Stimulated activated CD8-positive, alpha-beta memory T cell treated with anti-CD3 and anti-CD28 coated beads, Interleukin-4, amount 100 ng/mL, for 24 hours (primary cell): ENCODE results near the gene PID1.
"Not testable (repeated sequence)": the region's sequence is repeated elsewhere in the genome, so short reads cannot be mapped to it uniquely, and the experiment has no call there.

ENCODE experiments used
- DNase-seq: peaks from one replicate; pipeline ENCODE4 v3.0.0-alpha.2; 2020; ENCODE audit warnings: low read depth

The PID1 gene

DNA sequence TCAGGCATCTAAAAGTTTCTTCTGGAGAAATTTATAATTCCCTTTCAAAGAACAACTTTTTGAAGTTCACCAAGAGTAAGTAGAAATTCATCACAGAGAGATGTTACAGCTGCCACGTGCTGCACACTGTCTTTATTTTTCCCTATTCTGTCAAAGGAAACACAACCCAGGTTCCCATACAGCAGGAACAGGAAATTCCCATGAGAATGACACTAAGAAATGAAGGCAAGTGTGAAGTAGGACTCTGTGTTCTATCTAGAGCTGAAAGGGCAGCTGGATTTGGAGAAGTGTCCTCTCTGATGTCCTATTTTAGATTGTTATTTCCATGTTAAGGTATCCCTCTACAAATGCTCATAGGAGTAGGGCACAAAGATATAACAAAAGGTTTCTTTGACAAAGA is 58.8 kb downstream of the PID1 start:
- DNase-seq: no peak

DNA sequence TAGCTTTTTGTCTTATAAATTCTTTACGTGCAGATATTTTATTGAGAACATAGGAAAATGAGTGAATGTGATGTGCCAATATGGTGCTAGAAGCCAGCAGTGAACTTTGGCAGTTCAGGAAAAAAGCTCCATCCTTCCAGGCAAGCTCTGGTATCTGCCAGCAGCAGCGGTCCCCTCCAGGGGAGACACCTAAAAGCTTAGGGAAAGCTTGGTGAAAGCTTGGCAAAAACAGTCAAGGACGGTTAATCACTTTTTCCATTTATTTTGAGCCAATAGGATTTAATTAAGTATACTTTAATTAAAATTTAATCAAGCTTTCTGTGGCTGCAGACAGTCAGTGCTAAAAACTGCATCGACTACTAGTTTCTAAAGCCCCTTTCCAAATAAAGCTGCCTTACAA is 60.4 kb downstream of the PID1 start:
- DNase-seq: no peak

DNA sequence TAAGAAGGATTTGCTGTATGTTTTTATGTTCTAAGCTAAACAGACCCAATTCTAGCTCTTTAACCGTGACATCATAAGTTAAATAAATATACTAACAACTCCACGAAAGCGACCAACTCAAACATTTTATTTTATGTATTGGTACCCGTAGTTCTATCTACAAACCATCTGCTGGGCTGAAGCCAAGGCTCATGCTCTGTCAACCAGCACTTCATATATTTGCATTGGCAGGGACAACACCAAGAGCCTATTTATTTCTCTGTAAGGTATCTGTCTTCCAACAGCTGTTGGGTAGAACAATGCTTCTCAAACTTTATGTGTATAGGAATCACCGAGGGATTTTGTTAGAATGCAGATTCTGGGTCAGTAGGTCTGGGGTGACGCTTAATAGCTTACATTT is 64.5 kb downstream of the PID1 start:
- DNase-seq: no peak

DNA sequence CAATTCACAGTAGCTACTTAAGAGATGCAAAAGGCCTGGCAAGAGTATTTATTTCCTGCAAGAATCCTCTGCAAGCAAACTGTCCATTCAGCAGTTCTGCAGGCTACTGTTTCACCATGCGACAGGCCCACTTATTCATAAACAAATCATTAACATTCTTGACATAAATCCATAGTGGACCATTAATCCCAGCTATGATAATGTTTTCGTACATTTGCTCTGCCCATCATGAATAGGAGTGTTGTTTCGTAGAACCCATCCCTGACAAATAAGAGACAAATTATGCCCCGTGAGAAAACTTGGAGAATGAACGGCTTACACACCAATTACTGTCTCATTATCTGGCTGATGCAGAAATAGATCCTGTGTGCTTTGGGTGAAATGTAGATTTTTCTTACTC is 65.4 kb downstream of the PID1 start:
- no peak for DNase-seq

DNA sequence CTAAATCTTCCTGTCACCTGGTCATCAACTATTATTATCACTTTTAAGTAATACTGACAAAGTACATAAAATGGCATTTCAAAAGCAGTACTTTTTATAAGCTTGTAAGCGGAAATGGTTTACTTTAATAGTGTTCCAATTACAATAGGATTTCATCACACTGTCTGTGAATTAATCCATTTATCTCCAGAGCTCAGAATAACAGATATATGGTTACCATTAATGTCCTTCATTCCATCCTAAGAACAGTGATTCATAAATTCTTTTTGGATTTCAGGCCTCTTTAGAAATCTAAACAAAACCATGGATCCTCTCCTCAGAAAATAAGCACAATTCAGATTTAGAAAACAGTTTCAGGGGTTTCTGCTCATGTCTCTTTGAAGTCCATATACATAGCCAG is 68.4 kb downstream of the PID1 start:
- no peak for DNase-seq

DNA sequence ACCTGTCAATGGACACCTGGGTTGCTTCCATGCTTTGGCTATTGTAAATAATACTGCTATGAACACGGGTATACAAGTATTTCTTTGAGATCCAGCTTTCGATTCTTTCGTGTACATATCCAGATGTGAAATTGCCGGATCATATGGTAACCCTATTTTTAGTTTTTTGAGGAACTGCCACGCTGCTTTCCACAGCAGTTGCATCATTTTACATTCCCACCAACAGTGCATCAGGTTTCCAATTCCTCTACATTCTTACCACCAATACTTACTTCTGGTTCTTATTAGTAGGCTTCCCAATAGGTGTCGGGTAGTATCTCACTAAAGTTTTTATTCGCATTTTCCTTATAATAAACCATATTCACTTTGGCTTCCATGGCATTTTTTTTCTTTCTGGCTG is 69.6 kb downstream of the PID1 start:
- DNase-seq: no peak

DNA sequence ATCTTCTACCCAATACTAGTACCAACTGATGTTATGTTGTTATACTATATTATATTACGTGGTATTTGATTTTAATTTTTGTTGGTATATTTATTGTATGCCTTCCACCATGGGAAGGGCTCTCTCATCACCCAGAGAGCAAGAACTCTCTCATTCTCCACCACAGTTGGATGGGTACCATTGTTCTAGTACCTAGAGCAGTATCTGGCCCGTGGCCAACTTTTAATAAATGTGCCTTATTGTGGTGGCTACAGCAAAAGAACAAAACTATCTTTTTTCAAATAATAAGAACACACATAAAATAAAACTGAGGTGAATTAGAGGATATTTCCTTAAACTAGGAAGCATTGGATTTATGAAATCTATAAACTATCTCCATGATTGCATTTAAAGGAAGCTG is 71.8 kb downstream of the PID1 start:
- no peak for DNase-seq

DNA sequence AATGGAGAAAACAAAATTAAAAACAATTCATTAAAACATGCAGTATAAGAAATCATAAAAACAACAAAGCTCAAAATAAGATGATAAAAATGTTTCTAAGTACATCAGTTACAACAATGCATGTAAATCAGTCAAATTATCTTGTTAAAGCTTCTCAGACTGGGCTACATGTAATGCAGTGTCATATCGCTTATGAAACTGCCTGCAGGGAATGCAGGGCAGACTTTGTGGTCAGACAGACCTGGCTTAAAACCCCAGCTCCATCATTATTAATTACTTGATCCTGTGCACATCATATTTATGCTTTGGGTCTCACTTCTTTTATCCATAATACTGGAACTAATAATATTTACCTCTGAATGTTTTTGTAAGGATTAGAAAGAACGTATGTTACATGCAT is 74.6 kb downstream of the PID1 start:
- DNase-seq: no peak

DNA sequence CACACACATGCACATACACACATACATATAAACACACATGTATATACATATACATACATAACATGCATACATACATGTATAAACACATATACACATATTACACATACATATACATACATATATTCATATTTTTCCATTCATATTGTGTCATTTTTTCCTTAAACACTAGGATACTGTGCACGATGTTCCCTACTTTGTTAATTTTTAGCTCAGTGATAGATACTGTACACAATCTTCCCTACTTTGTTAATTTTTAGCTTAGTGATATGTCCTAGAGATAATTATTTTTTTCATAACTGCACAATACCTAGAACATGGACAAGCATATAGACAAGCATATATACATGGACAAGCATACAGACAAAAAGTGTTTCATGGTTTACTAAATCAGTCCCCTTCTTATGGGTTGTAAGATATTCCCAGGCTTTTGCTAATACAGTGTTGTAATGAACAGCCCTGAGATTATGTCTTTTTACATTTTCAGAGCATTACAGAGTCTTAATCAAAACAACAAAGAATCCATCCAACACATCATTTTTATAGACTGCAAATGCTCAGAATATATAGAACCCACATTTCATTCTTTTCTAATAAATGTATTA is 75.6 kb downstream of the PID1 start:
- no peak for DNase-seq

DNA sequence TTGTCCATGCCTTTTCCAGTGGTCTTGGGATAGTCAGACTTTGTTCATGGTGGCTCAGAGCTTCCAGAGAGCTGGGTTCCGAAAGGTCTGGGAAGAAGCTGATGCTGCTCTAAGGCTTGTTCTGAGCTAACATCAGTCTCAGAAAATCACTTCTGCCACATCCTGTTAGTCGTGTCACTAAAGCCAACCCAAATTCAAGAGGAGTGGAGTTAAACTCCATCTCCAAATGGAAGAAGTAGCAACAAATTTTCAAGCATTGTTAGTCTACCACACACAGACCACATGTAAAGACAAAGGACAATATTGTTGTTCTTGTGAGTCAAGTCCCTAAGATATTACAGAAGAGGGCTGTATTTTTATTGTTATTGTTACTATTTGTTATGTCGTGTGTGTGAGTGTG is 77.8 kb downstream of the PID1 start:
- DNase-seq: no peak

DNA sequence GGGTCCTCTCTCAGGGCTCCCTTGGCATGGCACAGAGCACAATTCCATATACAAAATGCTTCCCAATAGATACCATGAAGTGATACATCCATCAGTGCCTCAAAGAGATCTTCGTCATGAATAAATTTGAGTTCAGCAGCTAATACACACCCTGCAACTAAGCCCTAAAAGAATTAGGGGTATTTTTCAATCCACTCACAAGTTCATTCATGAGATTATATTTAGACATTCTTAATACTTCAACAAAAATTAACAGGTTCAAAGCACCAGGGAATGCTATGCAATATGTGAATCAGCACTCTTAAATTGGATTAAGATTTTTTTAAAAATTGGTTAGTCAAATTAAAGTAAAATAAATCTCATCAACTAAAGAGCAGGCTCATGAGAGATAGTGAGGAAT is 79.7 kb downstream of the PID1 start:
- DNase-seq: no peak

DNA sequence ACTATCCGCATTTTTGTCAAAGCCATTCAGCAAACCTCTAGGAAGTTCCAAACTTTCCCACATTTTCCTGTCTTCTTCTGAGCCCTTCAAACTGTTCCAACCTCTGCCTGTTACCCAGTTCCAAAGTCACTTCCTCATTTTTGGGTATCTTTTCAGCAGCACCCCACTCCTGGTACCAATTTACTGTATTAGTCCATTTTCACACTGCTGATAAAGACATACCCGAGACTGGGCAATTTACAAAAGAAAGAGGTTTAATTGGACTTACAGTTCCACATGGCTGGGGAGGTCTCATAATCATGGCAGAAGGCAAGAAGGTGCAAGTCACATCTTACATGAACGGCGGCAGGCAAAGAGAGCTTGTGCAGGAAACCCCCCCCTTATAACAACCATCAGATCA is 84.0 kb downstream of the PID1 start:
- not testable (repeated sequence) for DNase-seq

DNA sequence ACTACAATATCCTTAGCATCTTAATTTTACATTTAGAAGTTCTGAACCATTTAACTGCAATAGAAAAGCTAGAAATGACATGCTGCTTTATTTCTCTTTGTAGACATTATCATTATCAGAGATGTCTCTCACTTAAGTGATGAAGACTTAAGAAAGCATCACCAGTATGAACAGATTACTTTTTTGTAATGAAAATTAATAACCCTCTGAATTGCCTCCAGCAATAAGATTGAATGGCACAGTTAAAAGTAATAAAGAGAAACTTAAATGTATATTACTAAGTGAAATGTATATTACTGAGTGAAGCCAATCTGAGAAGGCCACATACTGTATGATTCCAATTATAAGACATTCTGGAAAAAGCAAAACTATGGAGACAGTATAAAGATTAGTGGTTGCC is 89.4 kb downstream of the PID1 start:
- DNase-seq: no peak

DNA sequence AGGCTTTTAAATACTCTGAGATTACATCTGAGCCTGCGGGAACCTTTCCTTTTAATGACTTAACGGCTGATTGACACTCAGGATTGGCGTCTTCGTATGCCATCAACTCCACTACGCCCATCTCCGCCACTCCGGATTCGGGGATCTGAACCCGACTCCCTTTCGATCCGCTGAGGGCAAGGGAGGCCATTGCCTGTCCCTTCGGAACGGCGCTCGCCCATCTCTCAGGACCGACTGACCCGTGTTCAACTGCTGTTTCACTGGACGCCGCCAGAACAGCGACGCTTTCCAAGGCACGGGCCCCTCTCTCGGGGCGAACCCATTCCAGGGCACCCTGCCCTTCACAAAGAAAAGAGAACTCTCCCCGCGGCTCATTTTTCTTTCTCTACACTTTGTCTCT is 90.4 kb downstream of the PID1 start:
- no peak for DNase-seq

DNA sequence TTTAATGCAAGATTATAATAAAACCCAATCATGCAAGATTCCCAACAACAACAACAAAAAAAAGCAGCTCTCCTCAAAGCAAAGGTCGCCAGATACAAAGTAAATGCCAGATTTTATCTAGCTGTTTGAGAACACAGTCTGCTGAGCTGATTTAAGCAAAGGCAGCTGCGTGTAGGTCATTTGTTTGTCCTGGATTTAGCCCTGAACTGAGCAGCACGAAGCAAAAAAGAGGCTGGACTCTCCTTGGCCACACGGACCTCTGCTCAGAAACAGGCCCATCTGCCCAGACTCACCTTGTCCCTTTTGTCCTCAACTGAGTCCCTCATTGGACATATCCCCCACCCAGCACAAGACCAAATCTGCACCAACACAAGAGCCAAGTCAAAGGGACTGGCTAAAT is 91.5 kb downstream of the PID1 start:
- no peak for DNase-seq

DNA sequence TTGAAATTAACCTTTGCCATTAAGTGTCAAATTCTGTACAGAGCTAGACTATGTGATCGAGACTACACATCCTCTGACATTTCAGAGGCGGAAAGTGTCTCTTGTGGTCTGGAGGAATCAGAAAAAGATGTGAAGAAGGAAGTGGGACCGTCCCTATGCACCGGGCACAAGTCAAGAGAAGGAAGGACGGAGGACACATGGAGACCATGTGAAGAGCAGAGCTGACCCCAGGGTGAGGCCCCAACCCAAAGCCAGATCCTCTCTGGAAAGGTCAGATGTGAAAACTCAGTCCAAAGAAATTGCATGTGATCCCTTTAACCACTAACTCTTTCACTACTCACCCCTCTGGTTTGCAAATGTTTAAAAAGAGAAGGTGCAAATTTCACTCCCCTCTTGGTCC is 92.4 kb downstream of the PID1 start:
- DNase-seq: no peak

DNA sequence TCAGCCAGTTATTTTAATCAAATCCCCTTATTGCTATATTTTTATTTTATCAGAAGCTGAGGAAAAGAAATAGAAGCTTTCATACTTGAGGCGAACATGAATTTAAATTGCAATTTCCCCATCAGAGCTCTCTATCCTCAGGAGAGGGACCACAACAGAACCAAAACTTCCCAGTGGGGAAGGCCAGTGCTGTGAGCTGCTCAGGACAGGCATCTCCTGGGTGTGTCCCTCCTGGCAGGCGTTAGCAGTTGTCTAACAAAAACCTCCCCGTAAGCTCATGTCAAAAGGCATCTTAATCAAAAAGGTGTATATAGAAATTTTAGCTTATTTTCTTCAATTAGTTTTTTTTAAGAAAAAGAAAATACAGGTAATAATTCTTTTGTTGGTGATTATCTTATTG is 93.0 kb downstream of the PID1 start:
- DNase-seq: no peak

DNA sequence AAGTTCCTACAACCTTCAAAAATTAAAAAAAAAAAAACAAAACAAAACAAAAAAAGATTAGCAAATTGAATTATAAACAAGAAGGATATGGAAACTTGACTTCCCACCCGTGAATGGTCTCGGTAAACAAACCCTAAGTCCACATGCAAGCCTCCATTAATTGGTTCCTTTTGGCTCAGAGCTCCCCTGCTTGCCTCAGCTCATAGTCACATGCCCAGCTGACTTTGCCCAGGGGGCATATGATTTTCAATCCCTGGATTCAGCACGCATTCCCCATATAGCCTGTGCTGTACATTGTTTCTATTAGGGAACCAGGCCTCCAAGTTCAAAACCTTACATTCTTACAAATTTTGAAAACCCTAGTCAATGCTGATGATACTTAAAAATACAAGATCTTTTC is 95.0 kb downstream of the PID1 start:
- DNase-seq: no peak

DNA sequence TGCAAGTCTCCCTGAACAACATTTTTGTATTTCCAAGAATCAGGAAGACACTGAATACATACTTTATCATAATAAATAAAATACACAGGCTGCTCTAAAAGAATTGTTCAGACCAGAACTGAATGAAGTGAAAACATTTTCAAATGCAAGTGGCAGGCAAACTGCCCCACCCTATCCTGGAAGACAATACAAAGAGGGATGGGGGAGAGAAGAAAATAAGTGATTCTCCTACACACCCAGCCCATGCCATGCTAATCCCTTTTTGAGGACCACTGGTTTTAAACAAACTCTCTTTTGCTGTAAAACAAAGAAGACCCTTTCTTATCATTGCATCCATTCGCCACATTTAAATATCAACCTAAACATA is 95.6 kb downstream of the PID1 start:
- DNase-seq: no peak

DNA sequence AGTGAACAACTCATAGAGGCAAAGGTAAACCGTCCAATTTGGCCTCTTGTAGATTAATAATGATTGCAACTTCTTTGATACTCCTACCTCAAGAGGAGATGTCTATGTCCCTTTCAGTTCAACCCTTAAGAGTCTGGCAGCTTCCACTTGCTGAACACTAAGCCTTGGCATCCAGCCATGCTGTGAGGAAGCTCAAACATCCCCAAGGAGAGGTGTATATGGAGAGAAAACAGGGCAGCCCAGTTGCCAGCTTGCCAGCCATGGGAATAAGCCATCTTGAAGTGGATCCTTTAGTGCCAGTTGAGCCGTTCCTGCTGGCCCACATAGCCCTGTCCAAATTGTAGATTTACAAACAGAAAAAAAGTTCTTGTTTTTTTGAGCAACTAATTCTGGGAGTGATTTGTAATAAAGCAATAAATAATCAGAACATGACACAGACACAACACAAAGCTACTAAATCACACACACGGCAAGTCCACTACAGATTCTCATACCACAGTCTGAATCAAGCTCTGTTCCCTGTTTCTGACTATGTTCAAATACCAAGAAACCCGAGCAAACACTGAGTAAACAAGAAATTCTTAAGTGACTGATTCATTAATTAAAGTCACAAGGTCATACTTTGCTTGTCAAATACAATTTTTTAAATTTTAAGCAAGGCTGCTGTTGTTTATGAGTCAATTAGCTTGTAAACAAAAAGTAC is 96.1 kb downstream of the PID1 start:
- DNase-seq: no peak

DNA sequence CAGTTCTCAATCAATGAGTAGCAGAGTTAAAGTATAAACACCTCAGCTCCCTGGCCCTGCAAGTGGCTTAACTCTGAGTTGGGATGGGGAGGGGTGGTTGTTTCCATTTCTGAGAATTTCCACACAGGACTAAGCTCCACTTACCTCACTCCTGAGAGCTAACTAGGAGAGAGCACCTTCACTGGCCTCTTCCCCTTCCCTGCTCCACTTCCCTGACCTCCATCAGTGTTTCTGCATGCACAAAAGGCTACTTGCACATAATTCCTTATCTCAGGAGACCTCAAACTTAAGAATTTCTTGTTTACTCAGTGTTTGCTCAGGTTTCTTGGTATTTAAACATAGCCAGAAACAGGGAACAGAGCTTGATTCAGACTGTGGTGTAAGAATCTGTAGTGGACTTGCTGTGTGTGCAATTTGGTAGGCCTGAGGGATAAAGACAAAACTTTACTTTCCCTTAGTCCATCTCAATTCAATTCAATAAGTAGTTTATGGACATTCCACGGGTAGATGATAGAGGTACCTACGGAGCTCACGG is 97.2 kb downstream of the PID1 start:
- no peak for DNase-seq

DNA sequence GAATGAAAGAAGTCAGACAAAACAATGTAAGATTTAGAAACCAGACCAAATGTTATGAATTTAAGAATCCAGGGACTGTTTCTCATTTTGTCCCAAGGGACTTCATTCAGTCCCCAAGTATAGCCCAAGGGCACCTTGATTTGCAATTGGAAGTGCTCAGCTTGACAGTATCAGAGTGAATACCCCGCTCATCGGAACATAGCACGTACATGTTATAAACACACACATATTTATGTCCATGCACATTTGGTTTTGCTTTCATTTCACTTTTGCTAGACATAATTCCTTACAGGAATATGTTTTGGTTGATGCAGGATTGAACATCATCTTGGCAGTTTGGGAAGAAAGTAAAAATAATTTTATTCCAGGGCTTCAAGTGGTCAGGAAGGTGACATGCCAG is 100.2 kb downstream of the PID1 start:
- DNase-seq: no peak

DNA sequence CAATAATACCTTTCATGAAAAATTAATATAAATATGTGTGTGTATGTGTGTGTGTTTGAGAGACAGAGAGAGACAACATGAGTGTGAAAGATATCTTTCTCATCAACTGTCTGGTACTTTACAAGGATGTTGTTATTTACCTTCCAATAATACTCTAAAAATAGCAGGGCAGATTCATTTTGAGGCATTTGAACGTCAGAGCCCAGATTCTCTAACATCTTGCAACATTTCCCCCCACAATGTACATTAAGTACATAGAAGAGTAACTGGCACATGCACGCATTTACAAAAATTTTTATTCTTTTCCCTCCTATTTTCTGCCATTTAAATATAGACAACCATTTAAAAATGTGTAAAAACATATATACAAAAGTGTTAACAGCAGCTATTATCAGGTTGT is 100.9 kb downstream of the PID1 start:
- DNase-seq: no peak

DNA sequence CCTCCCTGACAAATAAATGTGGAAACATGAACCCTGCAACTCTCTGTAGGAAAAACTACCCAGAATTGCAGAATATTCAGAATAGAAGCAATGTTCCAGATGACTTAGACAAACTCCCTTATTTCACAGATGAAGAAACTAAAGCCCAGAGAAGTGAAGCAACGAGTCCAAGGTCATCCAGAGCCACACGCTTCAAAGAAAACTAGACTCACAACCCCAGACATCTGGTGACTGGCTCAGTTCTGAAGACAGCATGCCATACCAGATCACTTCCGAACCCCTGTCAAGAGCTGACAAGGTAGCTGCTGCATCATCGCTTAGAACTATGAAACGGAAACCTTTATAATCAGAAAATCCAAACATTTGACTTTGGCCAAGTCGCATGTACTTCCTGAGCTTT is 101.3 kb downstream of the PID1 start:
- DNase-seq: no peak
